ENCODE data around the gene CLP1.

Gene CLP1

GRCh38 chr11:57657194-57658022 is at the start of gene CLP1:
TSS of gene CLP1 (plus strand) at chr11:57657762. CDS start at chr11:57659477, 1,715 bp downstream.
- peak; percentile 97 to 98 (median 97) for DNase-seq (ENCODE audit: low read depth in 3 of 3)

GRCh38 chr11:57610170-57610569 is 47.4 kb upstream of the CLP1 start:
- DNase-seq (ENCODE audit: low read depth in 3 of 3) = no peak

DNA sequence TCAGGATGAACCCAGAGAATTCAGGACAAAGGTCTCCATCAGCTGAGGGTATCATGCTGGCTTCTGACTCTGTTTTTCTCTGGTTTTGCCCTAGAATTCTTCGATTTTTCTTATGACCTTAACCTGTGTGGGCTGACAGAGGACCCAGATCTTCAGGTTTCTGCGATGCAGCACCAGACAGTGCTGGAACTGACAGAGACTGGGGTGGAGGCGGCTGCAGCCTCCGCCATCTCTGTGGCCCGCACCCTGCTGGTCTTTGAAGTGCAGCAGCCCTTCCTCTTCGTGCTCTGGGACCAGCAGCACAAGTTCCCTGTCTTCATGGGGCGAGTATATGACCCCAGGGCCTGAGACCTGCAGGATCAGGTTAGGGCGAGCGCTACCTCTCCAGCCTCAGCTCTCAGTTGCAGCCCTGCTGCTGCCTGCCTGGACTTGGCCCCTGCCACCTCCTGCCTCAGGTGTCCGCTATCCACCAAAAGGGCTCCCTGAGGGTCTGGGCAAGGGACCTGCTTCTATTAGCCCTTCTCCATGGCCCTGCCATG is 43.3 kb upstream of the CLP1 start:
- no peak for DNase-seq (ENCODE audit: low read depth in 3 of 3)

DNA sequence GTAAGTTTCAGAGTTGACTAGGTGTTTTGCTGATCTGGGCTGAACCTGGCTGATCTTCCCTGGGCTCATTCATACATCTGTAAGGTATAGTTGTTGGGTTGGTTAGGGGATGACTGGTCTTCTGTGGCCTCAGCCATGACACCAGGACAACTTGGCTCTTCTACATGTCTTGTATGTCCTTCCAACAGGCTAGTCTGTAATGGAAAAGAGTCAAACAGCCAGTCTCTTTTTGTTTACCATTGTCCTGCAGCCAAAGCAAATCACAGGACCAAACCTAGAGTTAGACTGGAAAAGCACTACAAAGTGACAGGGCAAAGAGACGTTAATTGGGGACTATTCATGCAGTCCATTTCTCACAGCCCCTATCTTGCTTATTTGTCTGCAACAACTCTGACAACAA is 42.3 kb upstream of the CLP1 start:
- DNase-seq (ENCODE audit: low read depth in 3 of 3) = no peak

GRCh38 chr11:57616595-57616994 is 41.0 kb upstream of the CLP1 start:
- no peak for DNase-seq (ENCODE audit: low read depth in 3 of 3)

GRCh38 chr11:57618438-57618837 is 39.1 kb upstream of the CLP1 start:
- DNase-seq (ENCODE audit: low read depth in 3 of 3) = no peak

DNA sequence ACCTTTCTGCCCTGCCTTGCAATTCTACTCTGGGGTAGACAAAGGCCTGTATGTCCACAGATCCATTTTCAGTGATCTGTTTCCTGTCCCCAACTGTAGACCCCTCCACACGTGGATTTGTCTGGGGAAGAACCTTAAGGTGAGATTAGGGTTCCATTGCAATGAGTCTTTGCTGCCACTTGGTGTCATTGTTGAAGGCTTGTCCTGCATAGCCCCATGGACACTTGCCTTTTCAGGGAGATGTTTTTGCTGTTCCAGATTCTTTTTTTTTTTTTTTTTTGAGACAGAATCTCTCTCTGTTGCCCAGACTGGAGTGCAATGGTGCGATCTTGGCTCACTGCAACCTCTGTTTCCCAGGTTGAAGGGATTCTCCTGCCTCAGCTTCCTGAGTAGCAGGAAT is 38.2 kb upstream of the CLP1 start:
- DNase-seq (ENCODE audit: low read depth in 3 of 3) = no peak

- DNase-seq (ENCODE audit: low read depth in 3 of 3) = no peak
Measured at GRCh38 chr11:57620467-57620866, 37.1 kb upstream of the CLP1 start.

DNA sequence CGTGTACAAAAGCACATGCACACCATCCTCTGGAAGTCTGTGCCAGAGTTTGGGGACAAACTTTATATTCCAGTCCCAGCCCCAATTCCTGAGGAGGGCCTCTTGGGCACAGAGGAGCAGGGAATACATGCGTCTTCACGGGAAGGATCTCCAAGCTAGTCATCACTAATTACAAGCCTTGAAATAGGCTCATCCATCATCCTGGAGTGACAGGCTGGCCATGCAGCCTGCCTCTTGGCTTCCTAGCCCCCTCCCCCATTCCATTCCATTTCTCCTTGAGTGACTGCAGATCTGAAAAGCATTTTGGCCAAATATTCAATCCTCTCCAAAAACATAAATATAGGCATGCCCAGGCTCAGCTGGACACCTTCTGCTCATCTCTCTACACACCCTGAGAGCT is 35.3 kb upstream of the CLP1 start:
- DNase-seq (ENCODE audit: low read depth in 3 of 3) = no peak

- no peak for DNase-seq (ENCODE audit: low read depth in 3 of 3)
Measured at GRCh38 chr11:57624864-57625263, 32.7 kb upstream of the CLP1 start.

GRCh38 chr11:57626895-57627294 is 30.7 kb upstream of the CLP1 start:
- no peak for DNase-seq (ENCODE audit: low read depth in 3 of 3)

- no peak for DNase-seq (ENCODE audit: low read depth in 3 of 3)
Measured at GRCh38 chr11:57630171-57630570, 27.4 kb upstream of the CLP1 start.

DNA sequence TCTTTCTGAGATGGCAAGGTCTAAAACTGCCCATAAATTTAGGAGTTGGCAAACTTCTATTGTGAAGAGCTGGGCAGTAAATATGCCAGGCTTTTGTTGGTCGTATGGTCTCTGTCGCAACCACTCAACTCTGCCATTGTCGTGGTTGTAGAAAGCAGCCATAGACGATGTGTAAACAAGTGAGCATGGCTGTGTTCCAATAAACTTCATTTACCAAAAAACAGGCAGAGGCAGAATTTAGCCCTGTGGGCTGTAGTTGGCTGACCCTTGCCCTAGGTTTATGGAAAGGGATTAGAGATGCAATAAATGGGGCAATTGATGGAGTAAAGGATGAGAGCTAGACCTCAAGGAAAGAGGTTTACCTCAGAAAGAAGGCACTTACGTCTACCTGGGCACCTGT is 25.4 kb upstream of the CLP1 start:
- DNase-seq (ENCODE audit: low read depth in 3 of 3) = no peak

GRCh38 chr11:57633394-57634070 is 24.0 kb upstream of the CLP1 start:
- DNase-seq (ENCODE audit: low read depth in 3 of 3) = no peak

DNA sequence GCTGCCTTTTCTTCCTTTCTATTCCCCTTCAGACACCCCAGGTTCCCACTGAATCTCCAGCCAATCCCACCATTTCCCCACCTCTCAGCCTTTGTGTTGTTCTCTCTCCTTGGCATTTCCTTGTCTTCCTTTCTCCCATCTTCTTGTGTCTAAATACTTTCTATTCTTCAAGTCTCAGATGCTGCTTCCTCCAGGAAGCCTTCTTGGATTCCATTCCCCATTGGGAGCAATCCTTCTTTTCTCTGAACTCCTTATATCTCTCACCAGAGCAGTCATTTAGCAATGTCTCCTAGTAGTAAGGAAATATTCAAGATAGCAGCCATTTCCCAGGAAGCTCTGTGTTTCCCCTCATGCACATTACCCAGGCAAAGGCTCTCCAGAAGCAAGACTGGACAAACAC is 23.3 kb upstream of the CLP1 start:
- DNase-seq (ENCODE audit: low read depth in 3 of 3) = no peak

GRCh38 chr11:57635246-57635645 is 22.3 kb upstream of the CLP1 start:
- DNase-seq (ENCODE audit: low read depth in 3 of 3) = no peak

DNA sequence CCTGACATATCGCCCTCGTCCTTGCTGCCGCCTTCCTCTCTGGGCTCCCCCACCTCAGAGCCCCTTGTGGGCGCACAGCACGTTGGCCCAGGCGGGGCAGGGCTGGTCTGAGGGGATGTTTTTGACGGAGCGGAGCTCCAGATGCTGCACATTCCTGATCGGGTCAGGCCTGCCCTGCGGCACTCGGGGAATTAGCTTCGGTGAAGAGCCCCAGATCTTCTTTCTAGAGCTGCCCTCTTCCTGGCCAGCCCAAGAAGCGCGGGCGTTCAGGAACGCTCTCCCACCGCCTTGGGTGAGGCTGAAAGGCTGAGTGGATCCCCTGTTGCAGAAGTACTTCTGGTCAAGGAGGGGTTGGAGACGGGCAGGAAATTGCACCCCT is 19.9 kb upstream of the CLP1 start:
- no peak for DNase-seq (ENCODE audit: low read depth in 3 of 3)

DNA sequence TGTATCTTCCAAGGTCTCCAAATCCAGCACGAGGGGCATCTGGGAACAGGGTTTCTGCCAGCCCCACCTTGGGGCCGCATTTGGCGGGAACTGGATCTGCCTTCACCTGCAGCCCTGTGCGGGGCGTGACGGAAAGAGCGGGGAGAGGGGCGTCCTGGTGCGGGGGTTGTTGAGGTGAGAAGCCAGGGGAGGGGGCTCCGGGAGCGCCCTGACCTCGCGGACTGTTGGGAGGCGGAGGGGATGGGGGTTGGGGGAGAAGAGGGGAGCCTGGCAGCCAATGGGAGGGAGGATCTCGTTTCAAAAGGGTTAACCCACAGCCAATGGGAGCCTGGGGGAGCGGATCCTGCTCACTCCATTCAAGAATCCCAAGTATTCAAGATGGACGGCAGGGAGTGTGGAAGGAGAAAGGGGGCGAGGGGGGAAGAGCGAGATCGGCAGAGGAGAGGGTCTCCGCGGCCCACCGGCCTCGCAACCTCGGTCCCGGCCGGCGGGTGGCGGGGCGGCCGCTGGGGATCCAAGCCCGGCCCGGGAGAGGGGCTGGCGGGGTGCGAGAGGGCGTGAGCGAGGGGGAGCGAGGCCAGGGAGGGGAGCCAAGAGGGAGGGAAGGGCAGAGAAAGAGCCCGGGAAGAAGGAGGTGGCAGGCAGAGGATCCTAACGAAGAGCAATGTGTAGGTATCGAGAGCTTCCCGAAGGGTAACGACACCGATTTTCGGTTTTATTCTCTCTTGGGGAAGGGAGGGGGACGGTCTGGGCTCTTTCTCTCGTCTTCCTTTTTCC is 19.4 kb upstream of the CLP1 start:
- no peak for DNase-seq (ENCODE audit: low read depth in 3 of 3)

- DNase-seq (ENCODE audit: low read depth in 3 of 3) = no peak
Measured at GRCh38 chr11:57638811-57639320, 18.7 kb upstream of the CLP1 start.

DNA sequence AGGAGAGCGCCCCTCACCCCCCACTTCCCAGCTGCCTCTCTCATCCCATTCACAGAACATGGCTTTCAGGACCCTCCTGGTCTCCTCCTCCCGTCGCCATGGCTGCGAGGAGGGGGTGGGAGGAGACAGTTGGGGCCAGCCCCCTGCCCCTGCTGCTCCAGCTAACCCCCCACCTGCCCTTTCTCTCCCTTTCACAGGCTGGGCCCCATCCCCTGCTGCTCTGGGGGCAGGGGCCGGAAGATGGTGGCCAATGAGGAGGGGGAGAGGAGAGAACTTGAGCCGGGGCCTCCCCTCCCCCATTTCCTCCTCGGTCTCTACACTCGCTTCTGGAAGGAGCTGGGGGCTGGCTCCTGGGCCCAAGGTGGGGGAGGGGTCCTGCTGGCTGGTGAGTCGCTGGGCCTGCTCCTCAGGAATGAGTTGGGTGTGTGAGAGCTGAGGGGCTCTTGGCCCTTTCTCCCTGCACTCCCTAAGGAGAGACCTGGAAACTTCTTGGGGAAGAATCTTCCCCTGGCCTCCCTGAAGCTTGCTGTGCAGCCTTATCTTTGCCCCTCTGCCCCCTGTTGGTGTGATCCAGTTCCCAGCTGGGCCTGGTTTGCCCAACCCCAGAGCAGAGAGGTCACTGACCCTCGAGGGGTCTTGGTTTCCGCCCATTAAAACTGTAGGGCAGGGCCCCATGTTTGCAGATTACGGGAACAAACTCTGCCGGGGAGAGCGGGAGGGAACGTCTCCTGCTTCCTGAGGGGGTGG is 18.1 kb upstream of the CLP1 start:
- DNase-seq (ENCODE audit: low read depth in 3 of 3) = no peak

GRCh38 chr11:57640068-57640800 is 17.3 kb upstream of the CLP1 start:
- DNase-seq (ENCODE audit: low read depth in 3 of 3) = no peak

Measured in stimulated activated CD4-positive, alpha-beta T cell treated with anti-CD3 and anti-CD28 coated beads, TNF-alpha, amount 100 ng/mL, for 48 hours (primary cell).